Measurements from ENCODE around the gene RBM33.

Gene RBM33

DNA sequence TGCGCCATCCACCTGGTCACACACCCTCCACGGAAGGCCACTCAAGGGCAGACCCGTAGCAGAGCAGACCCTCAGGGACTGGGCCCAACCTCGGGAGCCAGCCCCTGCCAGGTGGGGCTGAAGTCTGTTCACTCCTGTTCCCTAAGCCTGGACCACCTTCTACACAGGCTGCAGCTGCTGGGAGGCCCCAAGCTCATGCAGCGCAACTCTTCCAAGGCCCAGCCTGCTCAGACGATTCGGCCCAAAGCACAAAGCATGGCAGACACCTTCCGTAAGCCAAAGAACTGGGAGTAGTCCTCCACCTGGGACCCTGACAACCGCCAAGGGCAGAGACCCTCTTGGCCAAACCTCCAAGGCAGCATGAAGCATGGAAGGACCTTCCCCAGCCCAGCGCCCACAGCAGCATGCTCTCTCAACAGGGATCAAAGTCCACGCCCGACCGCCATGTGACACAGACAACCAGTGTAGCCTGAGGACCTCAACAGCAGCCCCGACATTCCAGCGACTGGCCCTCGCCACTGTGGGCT lies 156.3 kb downstream of the RBM33 start:
- peaks cover 14% of the 10 kb centered on the region for H3K27me3 ChIP-seq (replicated peaks)
- TF ChIP-seq, protein P1, sequence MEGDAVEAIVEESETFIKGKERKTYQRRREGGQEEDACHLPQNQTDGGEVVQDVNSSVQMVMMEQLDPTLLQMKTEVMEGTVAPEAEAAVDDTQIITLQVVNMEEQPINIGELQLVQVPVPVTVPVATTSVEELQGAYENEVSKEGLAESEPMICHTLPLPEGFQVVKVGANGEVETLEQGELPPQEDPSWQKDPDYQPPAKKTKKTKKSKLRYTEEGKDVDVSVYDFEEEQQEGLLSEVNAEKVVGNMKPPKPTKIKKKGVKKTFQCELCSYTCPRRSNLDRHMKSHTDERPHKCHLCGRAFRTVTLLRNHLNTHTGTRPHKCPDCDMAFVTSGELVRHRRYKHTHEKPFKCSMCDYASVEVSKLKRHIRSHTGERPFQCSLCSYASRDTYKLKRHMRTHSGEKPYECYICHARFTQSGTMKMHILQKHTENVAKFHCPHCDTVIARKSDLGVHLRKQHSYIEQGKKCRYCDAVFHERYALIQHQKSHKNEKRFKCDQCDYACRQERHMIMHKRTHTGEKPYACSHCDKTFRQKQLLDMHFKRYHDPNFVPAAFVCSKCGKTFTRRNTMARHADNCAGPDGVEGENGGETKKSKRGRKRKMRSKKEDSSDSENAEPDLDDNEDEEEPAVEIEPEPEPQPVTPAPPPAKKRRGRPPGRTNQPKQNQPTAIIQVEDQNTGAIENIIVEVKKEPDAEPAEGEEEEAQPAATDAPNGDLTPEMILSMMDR (IDR thresholded peaks at IDR 0.05; ENCODE audit: low read depth, low read length, missing control alignments), result no peak

GRCh38 chr7:155802291-155802690 lies 157.8 kb downstream of the RBM33 start:
- Histone ChIP-seq H3K36me3 (replicated peaks) (no peaks in the 10 kb centered on the region), H3K27me3 (replicated peaks) (peaks cover 14% of the 10 kb centered on the region), H3K4me3 (ENCODE audit: low read depth, low read length) (no peak overlapping the region), H3K27ac (no peak overlapping the region)
- TF ChIP-seq, protein P1 (IDR thresholded peaks at IDR 0.05; ENCODE audit: low read depth, low read length, missing control alignments), result no peak
- in situ Hi-C loops (cut with HindIII; ENCODE audit: low pct_ligation_motif_present, low sequenced_read_pairs), result no loop called here
- DNase-seq, result no peak

More for the DNA sequence above, 156.3 kb downstream of the RBM33 start:
- no peak for DNase-seq
- in situ Hi-C loops (cut with HindIII; ENCODE audit: low pct_ligation_motif_present, low sequenced_read_pairs), result no loop called here
- no peaks in the 10 kb centered on the region for H3K36me3 ChIP-seq (replicated peaks)
- H3K4me3 ChIP-seq (ENCODE audit: low read depth, low read length), result no peak overlapping the region
- H3K27ac ChIP-seq, result no peak overlapping the region

GRCh38 chr7:155802906-155803417 lies 158.5 kb downstream of the RBM33 start:
- in situ Hi-C loops (cut with HindIII; ENCODE audit: low pct_ligation_motif_present, low sequenced_read_pairs), result no loop called here
- peaks cover 16% of the 10 kb centered on the region for H3K27me3 ChIP-seq (replicated peaks)

DNA sequence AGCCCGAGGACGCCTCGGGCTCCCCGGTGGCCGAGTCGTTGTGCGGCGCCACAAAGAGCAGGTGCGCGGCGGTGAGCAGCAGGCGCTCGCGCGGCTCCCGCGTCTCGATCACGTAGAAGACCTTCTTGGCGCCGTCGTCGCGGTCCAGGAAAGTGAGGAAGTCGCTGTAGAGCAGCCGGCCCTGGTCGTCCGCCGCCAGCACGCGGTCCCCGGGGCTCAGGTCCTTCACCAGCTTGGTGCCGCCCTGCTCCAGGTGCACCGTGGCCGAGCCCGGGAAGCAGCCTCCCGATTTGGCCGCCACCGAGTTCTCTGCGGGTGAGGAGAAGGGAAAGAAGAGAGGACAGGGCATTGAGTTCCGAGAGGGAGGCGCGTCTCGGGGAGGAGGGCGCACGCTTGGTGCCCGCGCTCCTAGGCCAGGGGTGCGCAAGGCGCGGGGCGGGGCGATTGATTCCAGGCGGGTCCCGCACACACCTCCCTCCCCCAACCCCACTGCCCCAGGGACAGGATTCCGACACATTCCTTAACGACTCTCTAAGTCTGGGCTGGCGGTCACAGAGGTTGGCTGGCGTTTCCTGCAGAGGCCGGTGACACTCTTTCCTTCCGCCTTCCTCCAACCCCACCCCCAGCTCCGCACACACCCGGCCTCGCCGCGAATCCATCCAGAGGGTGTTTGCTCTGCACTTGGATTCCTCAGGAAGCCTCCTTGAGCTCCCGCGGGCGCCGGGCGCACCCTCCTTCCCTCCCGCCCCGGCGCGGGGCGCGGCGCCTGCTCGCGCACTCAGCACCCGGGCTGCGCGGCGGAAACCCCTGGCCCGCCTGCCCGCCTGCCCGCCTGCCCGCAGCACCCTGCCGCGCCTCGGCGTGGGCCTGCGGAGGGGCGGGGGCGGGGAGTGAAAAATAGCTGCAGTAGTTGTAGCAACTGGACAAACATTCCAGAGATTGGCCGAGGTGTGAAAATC lies 159.2 kb downstream of the RBM33 start:
- TF ChIP-seq, protein P1 (IDR thresholded peaks at IDR 0.05; ENCODE audit: low read depth, low read length, missing control alignments), result no peak
- in situ Hi-C loops (cut with HindIII; ENCODE audit: low pct_ligation_motif_present, low sequenced_read_pairs), result no loop called here

More at GRCh38 chr7:155802906-155803417, 158.5 kb downstream of the RBM33 start:
- no peak overlapping the region for H3K27ac ChIP-seq
- TF ChIP-seq, protein P1 (IDR thresholded peaks at IDR 0.05; ENCODE audit: low read depth, low read length, missing control alignments), result no peak
- H3K4me3 ChIP-seq (ENCODE audit: low read depth, low read length), result no peak overlapping the region
- no peaks in the 10 kb centered on the region for H3K36me3 ChIP-seq (replicated peaks)
- no peak for DNase-seq

GRCh38 chr7:155804431-155804831 lies 160.0 kb downstream of the RBM33 start:
- Histone ChIP-seq H3K36me3 (replicated peaks) (no peaks in the 10 kb centered on the region), H3K27me3 (replicated peaks) (peaks cover 29% of the 10 kb centered on the region), H3K4me3 (ENCODE audit: low read depth, low read length) (no peak overlapping the region), H3K27ac (no peak overlapping the region)
- no peak for DNase-seq
- TF ChIP-seq, protein P1 (IDR thresholded peaks at IDR 0.05; ENCODE audit: low read depth, low read length, missing control alignments), result no peak
- in situ Hi-C loops (cut with HindIII; ENCODE audit: low pct_ligation_motif_present, low sequenced_read_pairs), result no loop called here

More for the DNA sequence above, 159.2 kb downstream of the RBM33 start:
- Histone ChIP-seq H3K27me3 (replicated peaks) (peaks cover 22% of the 10 kb centered on the region), H3K36me3 (replicated peaks) (no peaks in the 10 kb centered on the region), H3K4me3 (ENCODE audit: low read depth, low read length) (peak overlapping the region; percentile 36), H3K27ac (no peak overlapping the region)
- no peak for DNase-seq
